NCI-H446 (cell line): ENCODE data around the gene SYP.

Experiments used
- DNase-seq, 2 experiments: peaks; one replicate each; lab custom pipeline; 2025; lab: John Stamatoyannopoulos, UW

The SYP gene

DNA sequence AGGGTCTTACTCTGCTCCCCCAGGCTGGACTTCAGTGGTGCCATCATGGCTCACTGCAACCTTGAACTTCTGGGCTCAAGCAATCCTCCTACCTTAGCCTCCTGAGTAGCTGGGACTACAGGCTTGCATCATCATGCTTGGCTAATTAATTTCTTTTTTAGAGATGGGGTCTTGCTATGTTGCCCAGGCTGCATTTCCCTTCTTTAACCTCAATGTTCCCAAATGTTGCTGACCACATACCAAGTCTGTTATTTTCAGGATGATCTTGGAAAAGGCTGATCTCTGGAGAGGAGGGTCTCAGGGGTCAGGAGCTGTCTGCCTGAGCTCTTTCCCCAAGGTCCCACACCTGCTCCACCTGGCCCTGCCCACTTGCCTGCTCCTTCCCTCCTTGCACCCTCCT lies 20.1 kb upstream of the SYP start:
- no peak for DNase-seq

- DNase-seq, result no peak
Observed at GRCh38 chrX:49214996-49215526, 15.1 kb upstream of the SYP start.

DNA sequence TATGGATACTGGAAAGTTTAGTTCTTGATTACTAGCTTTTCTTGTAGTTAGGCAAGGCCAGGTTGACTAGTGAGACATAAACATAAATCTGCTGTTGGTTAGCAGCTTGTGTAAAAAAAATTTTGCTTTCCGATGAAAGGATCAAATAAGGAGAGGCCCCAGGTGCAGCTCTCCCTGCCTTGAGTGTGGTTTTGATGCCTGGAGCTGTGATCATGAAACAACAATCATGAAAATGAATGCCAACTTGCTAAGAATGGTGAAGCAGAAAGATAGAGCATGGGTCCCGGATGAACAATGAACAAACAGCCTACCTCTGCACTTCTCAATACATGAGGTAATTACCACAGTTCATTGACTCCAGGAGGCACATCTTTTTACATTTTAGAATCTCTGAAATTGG lies 14.4 kb upstream of the SYP start:
- DNase-seq, result no peak

DNA sequence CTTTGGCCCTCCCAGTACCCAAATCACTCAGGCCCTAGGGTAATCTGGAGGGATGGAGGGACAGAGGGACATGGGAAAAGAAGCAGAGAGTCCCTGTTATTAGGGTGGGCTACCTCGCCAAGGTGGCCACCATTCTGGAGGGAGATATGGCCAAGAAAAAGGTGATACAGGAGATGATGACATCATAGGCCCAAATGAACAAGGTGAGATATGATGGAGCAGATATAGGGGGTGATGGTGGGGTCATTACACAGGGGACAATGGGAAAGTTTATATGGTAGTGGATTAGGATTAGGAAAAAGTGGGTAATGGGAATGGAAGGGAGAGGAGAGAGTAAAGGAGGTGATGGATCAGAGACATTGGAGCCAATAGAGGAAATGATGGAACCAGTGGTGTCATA lies 12.9 kb upstream of the SYP start:
- no peak for DNase-seq

DNA sequence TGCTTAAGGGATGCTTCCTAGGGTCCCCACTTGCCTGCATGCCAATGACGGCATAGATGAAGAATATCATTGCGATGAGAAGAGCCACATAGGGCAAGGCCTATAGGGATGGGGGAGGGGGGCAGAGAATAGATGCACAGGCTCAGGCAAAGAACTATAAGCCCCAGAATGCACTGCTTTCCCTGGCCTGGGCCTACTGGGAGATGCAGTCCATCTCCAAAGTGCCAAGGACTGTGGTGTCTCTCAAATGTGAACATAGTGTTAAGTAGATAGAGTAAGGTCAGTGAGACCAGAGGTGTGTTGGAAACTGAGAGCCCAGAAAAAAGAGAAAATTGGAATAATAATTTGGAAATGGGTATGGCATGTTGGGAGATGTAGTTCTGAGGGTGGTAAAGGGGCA lies 12.2 kb upstream of the SYP start:
- DNase-seq, result no peak

GRCh38 chrX:49211074-49211473 lies 11.1 kb upstream of the SYP start:
- DNase-seq, result no peak

GRCh38 chrX:49210406-49210805 lies 10.4 kb upstream of the SYP start:
- no peak for DNase-seq

GRCh38 chrX:49209434-49210251 lies 9.7 kb upstream of the SYP start:
- DNase-seq, result peak; percentile 39 to 67

DNA sequence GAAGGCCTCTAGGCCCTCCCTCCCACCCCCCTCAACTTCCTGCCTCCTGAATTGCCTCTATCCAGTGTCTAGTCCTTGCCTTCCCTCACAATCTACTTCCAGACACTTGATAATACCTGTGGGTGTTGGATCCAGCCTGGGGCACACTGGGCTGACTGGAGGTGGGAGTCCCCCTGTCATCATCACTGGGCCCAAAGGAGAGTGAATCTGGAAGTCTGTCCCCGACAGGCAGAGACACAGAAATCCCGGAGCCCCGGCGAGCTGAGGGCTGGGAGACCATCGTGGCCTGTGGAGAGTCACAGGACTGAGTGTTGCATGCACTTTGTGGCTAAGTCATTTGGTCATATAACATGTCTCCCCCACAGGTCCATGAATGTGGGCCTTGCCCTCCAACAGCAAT lies 8.4 kb upstream of the SYP start:
- DNase-seq, result no peak

GRCh38 chrX:49206543-49206942 lies 6.5 kb upstream of the SYP start:
- DNase-seq, result no peak

GRCh38 chrX:49205443-49205842 lies 5.5 kb upstream of the SYP start:
- DNase-seq, result no peak

GRCh38 chrX:49204709-49205108 lies 4.7 kb upstream of the SYP start:
- DNase-seq, result no peak

- no peak for DNase-seq
Observed at GRCh38 chrX:49204017-49204416, 4.0 kb upstream of the SYP start.

DNA sequence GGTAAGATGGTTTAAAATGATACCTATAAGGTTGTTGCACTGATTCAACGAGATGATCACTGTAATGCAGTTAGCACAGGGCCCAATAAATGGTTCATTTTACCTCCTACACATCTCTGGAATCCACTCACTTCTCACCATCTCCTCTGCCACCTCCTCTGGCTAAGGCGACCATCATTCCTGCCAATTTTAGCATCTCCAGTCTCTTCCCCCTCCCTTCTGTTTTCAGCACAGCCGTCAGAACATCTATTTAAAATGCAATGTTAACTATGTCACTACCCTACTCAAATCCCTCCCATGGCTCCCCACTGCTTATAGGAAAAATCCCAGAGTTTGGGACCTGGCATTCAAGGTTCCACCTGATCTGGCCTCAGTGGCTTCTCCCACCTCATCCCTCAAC lies 3.5 kb upstream of the SYP start:
- no peak for DNase-seq

GRCh38 chrX:49202022-49202421 lies 2.0 kb upstream of the SYP start:
- DNase-seq, result no peak

DNA sequence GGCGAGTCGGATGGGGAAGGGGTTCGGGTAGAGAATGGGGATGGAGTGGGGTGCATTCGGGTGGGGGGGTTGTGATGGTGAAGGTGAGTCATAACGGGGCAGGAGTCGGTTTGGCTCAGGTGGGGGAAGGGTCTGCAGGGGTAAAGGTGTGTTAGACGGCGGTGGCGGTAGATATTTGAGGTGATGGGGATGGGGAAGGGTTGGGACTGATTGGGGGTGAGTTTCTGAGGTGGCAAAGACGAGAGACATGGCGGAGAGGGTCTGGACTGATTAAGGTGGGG lies 738 bp downstream of the SYP start:
- no peak for DNase-seq

DNA sequence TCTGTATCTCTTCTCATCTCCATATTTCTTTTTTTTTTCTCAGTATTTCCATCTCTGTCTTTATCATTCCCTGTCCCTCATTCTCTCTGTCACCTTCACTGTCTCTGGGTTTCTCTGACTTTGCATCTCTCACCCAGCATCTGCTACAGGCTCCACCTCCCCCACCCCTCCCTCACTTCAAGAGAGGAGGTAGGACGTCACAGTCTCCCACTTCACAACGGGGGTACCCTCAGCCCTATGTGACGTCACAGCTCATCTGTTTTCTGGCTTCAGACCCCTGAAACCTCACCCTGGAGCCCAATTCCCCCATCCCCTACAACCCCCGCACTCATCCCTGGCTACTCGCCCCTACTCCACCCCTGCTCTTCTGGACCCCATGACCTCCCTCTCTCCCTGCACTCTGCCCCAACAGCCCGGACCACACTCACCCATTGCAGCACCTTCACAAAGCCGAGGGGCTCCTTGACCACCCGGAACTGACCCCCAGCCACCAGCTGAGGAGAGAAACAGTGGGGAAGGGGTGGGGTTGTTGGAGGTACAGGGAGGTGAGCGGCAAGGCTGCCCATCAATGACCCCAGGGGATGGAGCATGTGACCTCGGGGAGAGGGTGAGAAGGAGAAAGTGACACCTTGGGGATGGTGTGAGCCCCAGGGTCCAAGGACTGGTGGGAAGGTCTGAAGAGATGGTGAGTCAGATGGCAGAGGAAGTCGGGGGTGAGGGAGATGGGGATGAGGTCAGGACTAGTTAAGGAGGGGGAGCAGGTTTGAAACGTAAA lies 1.3 kb downstream of the SYP start:
- no peak for DNase-seq

DNA sequence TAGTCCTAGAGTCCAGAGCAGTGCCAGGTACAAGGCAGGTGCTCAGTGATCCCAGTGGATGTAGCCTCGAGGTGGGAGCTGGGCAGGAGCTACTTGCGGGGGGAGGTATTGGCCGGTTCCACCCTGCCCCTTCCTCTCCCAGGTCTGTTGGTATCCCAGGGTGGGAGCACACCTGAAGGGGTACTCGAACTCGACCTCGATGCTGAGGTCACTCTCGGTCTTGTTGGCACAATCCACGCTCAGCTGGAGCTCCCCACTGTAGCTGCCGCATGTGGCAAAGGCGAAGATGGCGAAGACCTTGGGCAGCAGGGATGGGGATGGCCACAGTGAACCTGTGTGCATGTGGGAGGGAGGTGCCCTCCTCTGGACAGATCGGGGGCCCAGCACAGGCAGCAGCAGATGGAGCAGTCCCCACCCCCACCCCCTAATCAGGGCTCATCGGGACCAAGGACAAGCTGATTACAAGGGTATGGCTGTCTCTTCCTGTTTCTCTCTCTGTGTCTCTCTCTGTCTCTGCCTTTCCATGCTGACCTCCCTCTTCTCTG lies 2.4 kb downstream of the SYP start:
- no peak for DNase-seq

DNA sequence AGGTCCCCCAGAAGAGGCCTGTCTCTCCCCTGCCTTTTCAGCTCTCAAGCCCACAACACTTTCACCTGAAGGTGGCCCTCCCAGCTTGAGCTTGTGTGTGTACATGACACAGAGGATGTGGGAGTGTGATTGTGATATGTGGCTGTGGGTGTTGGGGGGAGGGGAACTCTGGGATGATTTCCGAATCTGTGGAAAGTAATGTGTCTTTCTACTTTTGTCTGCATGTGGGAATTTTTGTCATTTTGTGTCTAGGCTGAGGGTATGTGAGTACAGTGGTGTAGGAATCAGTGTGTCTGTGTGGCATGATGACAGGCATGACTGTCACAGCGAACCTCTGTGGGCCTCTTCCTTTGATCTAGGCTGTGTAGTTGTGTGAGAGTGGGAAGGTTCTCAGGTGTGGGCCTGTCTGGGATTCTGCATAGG lies 6.4 kb downstream of the SYP start:
- no peak for DNase-seq

GRCh38 chrX:49192722-49193328 lies 7.2 kb downstream of the SYP start:
- DNase-seq, result peak in 1 of 2 experiments; percentile 33

DNA sequence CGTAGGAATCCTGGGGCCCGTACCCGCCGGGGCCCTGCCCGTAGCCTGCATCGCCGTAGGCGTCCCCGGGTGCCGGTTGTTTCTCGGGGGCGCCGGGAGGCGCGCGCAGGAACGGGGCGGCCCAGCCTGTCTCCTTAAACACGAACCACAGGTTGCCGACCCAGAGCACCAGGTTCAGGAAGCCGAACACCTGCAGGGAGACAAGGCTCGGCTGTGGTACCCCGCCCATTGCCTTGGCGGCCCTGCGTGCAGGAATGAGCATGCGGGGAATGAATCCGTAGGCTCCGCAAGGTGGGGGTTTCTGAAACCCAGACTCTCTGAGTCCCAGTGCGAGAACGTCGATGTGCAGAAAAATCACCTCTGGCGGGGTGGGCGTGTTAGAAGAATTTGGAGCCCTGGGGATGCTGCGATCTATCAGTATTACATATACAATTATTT lies 8.4 kb downstream of the SYP start:
- peak in 1 of 2 experiments; percentile 19 for DNase-seq

- peak; percentile 91 to 96 for DNase-seq
Observed at GRCh38 chrX:49190821-49191573, 9.0 kb downstream of the SYP start.
